PFSK-1 (cell line): ENCODE data around the gene LST1.

ENCODE experiments used
- FOXP2 ChIP-seq: optimal IDR thresholded peaks from 2 replicates; pipeline ENCODE3; 2011; ENCODE audit warnings: borderline replicate concordance, control low read depth, inconsistent platforms; ENCODE audit not compliant: insufficient read depth; ENCODE audit errors: extremely low read length, extremely low read depth
- POLR2AphosphoS5 ChIP-seq: IDR thresholded peaks from 2 replicates; pipeline ENCODE4 v1.6.1; 2012; ENCODE audit warnings: low read depth, mild to moderate bottlenecking, control low read depth, low read length, moderate library complexity
- SIN3A ChIP-seq: IDR thresholded peaks from 2 replicates; pipeline ENCODE4 v1.6.1; 2012; ENCODE audit warnings: mild to moderate bottlenecking, low read length, moderate library complexity, borderline replicate concordance; ENCODE audit not compliant: insufficient read depth
- TAF1 ChIP-seq: IDR thresholded peaks from 2 replicates; pipeline ENCODE4 v1.6.1; 2012; ENCODE audit warnings: low read length, control low read depth, borderline replicate concordance; ENCODE audit not compliant: insufficient read depth
- TF ChIP-seq, protein P1 (sequence below), 2 experiments: IDR thresholded peaks; 2 replicates each; pipeline versions ENCODE4 v1.6.1 to v1.8.0; 2011 to 2012; ENCODE audit warnings: low read depth in 2 of 2, low read length in 2 of 2, control low read depth in 1 of 2, inconsistent platforms in 1 of 2, mild to moderate bottlenecking in 1 of 2, moderate library complexity in 1 of 2; ENCODE audit not compliant: insufficient read depth in 1 of 2

LST1 gene

GRCh38 chr6:31631681-31632278, 45.7 kb downstream of the LST1 start:
- TF ChIP-seq FOXP2 (no peak), POLR2AphosphoS5 (no peak), SIN3A (no peak), TAF1 (no peak)
- TF ChIP-seq, protein P1, sequence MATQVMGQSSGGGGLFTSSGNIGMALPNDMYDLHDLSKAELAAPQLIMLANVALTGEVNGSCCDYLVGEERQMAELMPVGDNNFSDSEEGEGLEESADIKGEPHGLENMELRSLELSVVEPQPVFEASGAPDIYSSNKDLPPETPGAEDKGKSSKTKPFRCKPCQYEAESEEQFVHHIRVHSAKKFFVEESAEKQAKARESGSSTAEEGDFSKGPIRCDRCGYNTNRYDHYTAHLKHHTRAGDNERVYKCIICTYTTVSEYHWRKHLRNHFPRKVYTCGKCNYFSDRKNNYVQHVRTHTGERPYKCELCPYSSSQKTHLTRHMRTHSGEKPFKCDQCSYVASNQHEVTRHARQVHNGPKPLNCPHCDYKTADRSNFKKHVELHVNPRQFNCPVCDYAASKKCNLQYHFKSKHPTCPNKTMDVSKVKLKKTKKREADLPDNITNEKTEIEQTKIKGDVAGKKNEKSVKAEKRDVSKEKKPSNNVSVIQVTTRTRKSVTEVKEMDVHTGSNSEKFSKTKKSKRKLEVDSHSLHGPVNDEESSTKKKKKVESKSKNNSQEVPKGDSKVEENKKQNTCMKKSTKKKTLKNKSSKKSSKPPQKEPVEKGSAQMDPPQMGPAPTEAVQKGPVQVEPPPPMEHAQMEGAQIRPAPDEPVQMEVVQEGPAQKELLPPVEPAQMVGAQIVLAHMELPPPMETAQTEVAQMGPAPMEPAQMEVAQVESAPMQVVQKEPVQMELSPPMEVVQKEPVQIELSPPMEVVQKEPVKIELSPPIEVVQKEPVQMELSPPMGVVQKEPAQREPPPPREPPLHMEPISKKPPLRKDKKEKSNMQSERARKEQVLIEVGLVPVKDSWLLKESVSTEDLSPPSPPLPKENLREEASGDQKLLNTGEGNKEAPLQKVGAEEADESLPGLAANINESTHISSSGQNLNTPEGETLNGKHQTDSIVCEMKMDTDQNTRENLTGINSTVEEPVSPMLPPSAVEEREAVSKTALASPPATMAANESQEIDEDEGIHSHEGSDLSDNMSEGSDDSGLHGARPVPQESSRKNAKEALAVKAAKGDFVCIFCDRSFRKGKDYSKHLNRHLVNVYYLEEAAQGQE (IDR thresholded peaks at IDR 0.05; ENCODE audit: insufficient read depth in 1 of 2, low read depth in 2 of 2, low read length in 2 of 2), result no peak

DNA sequence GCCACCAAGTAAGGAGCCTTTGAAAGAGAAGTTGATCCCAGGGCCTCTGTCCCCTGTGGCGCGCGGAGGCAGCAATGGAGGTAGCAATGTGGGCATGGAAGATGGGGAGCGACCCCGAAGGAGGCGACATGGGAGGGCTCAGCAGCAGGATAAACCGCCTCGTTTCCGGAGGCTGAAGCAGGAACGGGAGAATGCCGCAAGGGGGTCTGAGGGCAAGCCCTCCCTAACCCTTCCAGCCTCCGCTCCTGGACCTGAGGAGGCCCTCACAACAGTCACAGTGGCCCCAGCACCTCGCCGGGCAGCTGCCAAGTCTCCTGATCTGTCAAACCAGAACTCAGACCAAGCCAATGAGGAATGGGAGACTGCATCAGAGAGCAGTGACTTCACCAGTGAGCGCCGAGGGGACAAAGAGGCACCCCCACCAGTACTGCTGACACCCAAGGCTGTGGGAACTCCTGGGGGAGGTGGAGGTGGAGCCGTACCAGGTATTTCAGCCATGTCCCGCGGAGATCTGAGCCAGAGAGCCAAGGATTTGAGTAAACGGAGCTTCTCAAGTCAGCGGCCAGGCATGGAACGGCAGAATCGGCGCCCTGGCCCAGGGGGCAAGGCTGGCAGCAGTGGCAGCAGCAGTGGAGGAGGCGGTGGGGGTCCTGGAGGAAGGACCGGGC, 46.3 kb downstream of the LST1 start:
- no peak for TF ChIP-seq TAF1
- TF ChIP-seq POLR2AphosphoS5, result no peak
- TF ChIP-seq, protein P1 (IDR thresholded peaks at IDR 0.05; ENCODE audit: insufficient read depth in 1 of 2, low read depth in 2 of 2, low read length in 2 of 2), result no peak
- TF ChIP-seq SIN3A, result no peak
- TF ChIP-seq FOXP2, result no peak

GRCh38 chr6:31633447-31633846, 47.4 kb downstream of the LST1 start:
- TF ChIP-seq, protein P1 (IDR thresholded peaks at IDR 0.05; ENCODE audit: insufficient read depth in 1 of 2, low read depth in 2 of 2, low read length in 2 of 2), result no peak
- TF ChIP-seq SIN3A (no peak), FOXP2 (no peak), TAF1 (no peak), POLR2AphosphoS5 (0 out of 2 replicates have a peak, but pooled peaks have one; percentile 47)

- TF ChIP-seq TAF1 (no peak), FOXP2 (no peak), SIN3A (no peak), POLR2AphosphoS5 (no peak)
- TF ChIP-seq, protein P1 (IDR thresholded peaks at IDR 0.05; ENCODE audit: insufficient read depth in 1 of 2, low read depth in 2 of 2, low read length in 2 of 2), result no peak
Measured at GRCh38 chr6:31634131-31634530, 48.1 kb downstream of the LST1 start.
